ENCODE results near the gene FIZ1.
"Not testable (repeated sequence)": the region's sequence is repeated elsewhere in the genome, so short reads cannot be mapped to it uniquely, and the experiment has no call there.

Gene FIZ1

GRCh38 chr19:55590109-55590508 lies 9.2 kb downstream of the FIZ1 start:
- no peak overlapping the region for H3K4me3 ChIP-seq (ENCODE audit: low read depth, low read length)
- TF ChIP-seq CTCF (IDR thresholded peaks at IDR 0.05; ENCODE audit: low read depth, low read length): no peak

- TF ChIP-seq CTCF (IDR thresholded peaks at IDR 0.05; ENCODE audit: low read depth, low read length): no peak
Observed at GRCh38 chr19:55588738-55589137, 10.6 kb downstream of the FIZ1 start.

GRCh38 chr19:55586976-55587668 lies 12.2 kb downstream of the FIZ1 start:
- no peak for TF ChIP-seq CTCF (IDR thresholded peaks at IDR 0.05; ENCODE audit: low read depth, low read length)
- peak overlapping the region; percentile 50 for H3K4me3 ChIP-seq (ENCODE audit: low read depth, low read length)

More at GRCh38 chr19:55588738-55589137, 10.6 kb downstream of the FIZ1 start:
- no peak overlapping the region for H3K4me3 ChIP-seq (ENCODE audit: low read depth, low read length)

- no peak for TF ChIP-seq CTCF (IDR thresholded peaks at IDR 0.05; ENCODE audit: low read depth, low read length)
- peak overlapping the region; percentile 37 for H3K4me3 ChIP-seq (ENCODE audit: low read depth, low read length)
Observed at GRCh38 chr19:55585658-55586339, 13.5 kb downstream of the FIZ1 start.

- no peak overlapping the region for H3K4me3 ChIP-seq (ENCODE audit: low read depth, low read length)
- no peak for TF ChIP-seq CTCF (IDR thresholded peaks at IDR 0.05; ENCODE audit: low read depth, low read length)
Observed at GRCh38 chr19:55584871-55585270, 14.4 kb downstream of the FIZ1 start.

- H3K4me3 ChIP-seq (ENCODE audit: low read depth, low read length): not testable (repeated sequence)
Observed at GRCh38 chr19:55583897-55584296, 15.4 kb downstream of the FIZ1 start.

GRCh38 chr19:55582284-55582683 lies 17.0 kb downstream of the FIZ1 start:
- H3K4me3 ChIP-seq (ENCODE audit: low read depth, low read length): not testable (repeated sequence)

- H3K4me3 ChIP-seq (ENCODE audit: low read depth, low read length): no peak overlapping the region
- no peak for TF ChIP-seq CTCF (IDR thresholded peaks at IDR 0.05; ENCODE audit: low read depth, low read length)
Observed at GRCh38 chr19:55581823-55582223, 17.5 kb downstream of the FIZ1 start.
